ENCODE measurements around the gene DMD. TPM values are rescaled to one million over a fixed set of nuclear protein-coding genes. Genes with fewer than 3 reads are reported as not detected.

DMD gene
- total RNA-seq, 1 donor from 2014 or later, result 22.9 TPM

DNA sequence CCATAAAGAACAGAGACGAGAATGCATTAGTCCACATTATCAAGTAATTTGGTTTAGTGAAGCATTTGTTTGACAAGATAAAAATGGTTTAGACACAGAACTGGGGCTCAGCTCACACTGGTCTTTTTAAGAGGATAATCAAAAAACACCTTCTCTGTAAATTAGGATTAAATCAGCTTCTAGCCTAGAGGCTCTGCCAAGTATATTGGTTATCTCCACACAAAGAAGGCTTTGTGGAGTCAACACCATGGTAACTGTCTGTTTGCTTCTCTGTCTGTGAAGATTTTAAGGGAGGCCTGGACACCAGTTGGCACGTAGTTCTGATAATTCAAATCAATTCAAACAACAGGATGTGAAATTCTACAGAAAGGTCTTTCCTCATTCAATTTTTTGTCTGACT is 687.0 kb downstream of the DMD start:
- Mint-ChIP-seq H3K27me3 (no peaks in the 10 kb centered on the region), H3K36me3 (ENCODE audit: low read depth) (no peaks in the 10 kb centered on the region), H3K9me3 (no peaks in the 10 kb centered on the region), H3K4me1 (peaks cover 10% of the 10 kb centered on the region), H3K27ac (no peak overlapping the region), H3K4me3 (no peak overlapping the region)
- ATAC-seq (ENCODE audit: low read depth), result no peak
- intact Hi-C loops (cut with micrococcal nuclease), result no loop called here
- no peak for DNase-seq
- TF ChIP-seq, protein P1, sequence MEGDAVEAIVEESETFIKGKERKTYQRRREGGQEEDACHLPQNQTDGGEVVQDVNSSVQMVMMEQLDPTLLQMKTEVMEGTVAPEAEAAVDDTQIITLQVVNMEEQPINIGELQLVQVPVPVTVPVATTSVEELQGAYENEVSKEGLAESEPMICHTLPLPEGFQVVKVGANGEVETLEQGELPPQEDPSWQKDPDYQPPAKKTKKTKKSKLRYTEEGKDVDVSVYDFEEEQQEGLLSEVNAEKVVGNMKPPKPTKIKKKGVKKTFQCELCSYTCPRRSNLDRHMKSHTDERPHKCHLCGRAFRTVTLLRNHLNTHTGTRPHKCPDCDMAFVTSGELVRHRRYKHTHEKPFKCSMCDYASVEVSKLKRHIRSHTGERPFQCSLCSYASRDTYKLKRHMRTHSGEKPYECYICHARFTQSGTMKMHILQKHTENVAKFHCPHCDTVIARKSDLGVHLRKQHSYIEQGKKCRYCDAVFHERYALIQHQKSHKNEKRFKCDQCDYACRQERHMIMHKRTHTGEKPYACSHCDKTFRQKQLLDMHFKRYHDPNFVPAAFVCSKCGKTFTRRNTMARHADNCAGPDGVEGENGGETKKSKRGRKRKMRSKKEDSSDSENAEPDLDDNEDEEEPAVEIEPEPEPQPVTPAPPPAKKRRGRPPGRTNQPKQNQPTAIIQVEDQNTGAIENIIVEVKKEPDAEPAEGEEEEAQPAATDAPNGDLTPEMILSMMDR (IDR thresholded peaks at IDR 0.05), result no peak
- CTCF ChIA-PET, result no interaction called here
- POLR2A ChIA-PET, result no interaction called here

DNA sequence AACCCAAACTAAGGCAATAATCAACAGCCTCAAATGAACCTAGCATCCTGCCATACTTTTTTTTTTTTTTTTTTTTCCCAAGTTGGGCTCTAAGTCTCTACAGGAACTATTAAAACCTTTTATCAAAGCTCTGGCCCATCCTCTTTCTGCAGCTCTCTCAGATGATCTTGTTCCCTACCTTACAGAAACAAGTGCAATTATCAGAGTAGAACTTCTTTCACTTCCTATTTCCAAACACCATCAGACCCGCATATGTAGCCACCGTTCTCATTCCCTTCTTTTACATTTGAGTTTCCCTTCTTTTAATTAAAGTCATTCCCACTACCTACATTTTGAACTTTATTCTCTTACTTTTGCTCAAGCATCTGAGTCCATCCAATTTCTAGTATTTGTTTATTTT is 690.6 kb downstream of the DMD start:
- ATAC-seq (ENCODE audit: low read depth), result no peak
- CTCF ChIA-PET, result no interaction called here

DNA sequence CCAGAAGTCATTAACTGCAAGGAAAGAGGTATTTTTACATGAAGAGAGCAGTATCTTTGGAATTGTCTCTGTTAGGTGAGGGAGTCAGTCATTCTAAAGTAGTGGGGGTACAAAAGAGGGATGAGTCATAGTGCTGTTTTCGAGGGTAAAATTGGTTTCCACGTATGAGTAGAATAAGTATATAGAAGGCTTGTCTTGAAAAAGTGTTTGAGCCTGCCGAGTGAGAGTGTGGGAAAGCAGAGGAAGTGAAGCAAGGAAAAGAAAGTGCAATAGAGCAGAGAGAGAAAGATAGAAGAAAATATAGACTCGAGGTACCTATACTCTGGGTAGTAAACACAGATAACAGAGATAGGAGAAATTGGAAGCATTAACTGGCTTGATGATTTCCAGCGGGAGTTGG is 696.4 kb downstream of the DMD start:
- Mint-ChIP-seq H3K36me3 (ENCODE audit: low read depth) (no peaks in the 10 kb centered on the region), H3K9me3 (no peaks in the 10 kb centered on the region)
- POLR2A ChIA-PET, result no interaction called here

More for the DNA sequence above, 690.6 kb downstream of the DMD start:
- Mint-ChIP-seq H3K4me3 (no peak overlapping the region), H3K27ac (no peak overlapping the region), H3K4me1 (peaks cover 10% of the 10 kb centered on the region), H3K9me3 (no peaks in the 10 kb centered on the region), H3K36me3 (ENCODE audit: low read depth) (no peaks in the 10 kb centered on the region), H3K27me3 (no peaks in the 10 kb centered on the region)
- intact Hi-C loops (cut with micrococcal nuclease), result no loop called here
- TF ChIP-seq, protein P1 (IDR thresholded peaks at IDR 0.05), result no peak
- DNase-seq, result no peak
- POLR2A ChIA-PET, result no interaction called here

DNA sequence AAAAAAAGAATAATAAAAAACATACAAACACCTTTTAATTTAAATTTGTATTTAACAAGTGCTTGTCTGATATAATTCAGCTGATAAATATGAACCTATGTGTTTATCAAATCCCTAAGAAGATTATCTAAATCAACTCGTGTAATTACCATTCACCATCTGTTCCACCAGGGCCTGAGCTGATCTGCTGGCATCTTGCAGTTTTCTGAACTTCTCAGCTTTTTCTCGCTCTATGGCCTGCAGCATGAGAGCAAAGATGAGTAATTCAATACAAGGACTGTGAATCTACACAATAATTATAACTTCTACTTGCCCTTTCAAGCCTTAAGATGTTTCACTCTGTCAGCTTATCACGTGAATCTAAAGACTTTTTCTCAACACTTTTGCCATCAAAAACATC is 709.7 kb downstream of the DMD start:
- no peak overlapping the region for H3K27ac Mint-ChIP-seq
- ChIA-PET POLR2A (no interaction called here), CTCF (no interaction called here)
- H3K9me3 Mint-ChIP-seq, result no peaks in the 10 kb centered on the region
- no peak overlapping the region for H3K4me3 Mint-ChIP-seq
- no peaks in the 10 kb centered on the region for H3K4me1 Mint-ChIP-seq
- H3K36me3 Mint-ChIP-seq (ENCODE audit: low read depth), result no peaks in the 10 kb centered on the region
- intact Hi-C loops (cut with micrococcal nuclease), result no loop called here
- DNase-seq (no peak), ATAC-seq (ENCODE audit: low read depth) (no peak)
- TF ChIP-seq, protein P1 (IDR thresholded peaks at IDR 0.05), result no peak
- no peaks in the 10 kb centered on the region for H3K27me3 Mint-ChIP-seq

More for the DNA sequence above, 696.4 kb downstream of the DMD start:
- no peak for ATAC-seq (ENCODE audit: low read depth)
- Mint-ChIP-seq H3K27me3 (no peaks in the 10 kb centered on the region), H3K27ac (no peak overlapping the region), H3K4me3 (no peak overlapping the region), H3K4me1 (peaks cover 6% of the 10 kb centered on the region)
- TF ChIP-seq, protein P1 (IDR thresholded peaks at IDR 0.05), result no peak
- CTCF ChIA-PET, result no interaction called here
- DNase-seq, result no peak
- intact Hi-C loops (cut with micrococcal nuclease), result no loop called here

DNA sequence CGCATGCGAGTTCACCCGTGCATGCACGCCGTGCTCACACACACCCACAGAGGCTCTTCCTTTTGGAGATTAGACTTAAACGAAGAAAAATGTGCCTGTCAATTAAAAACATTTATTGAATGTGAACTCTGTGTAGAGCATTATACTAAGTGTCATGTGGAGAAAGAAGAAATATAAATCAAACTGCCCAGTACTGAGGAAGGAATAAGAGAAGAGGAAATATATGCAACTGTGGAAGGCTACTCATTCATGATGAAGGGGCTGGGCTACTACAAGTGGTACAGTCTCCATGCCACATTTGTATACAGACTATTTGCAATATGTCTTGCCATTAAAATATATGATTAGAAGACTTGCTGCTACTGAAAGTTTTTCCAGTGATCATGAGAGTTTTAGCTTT is 714.7 kb downstream of the DMD start:
- ChIA-PET POLR2A (no interaction called here), CTCF (interaction anchor here (1.8 kb wide), 1 partner anchor 13 kb away, joined by 4 read pairs; no protein-coding TSS in a partner anchor)
- no peaks in the 10 kb centered on the region for H3K4me1 Mint-ChIP-seq
- no peaks in the 10 kb centered on the region for H3K36me3 Mint-ChIP-seq (ENCODE audit: low read depth)
- H3K27ac Mint-ChIP-seq, result no peak overlapping the region
- no peak overlapping the region for H3K4me3 Mint-ChIP-seq
- ATAC-seq (ENCODE audit: low read depth), result no peak
- DNase-seq, result no peak
- intact Hi-C loops (cut with micrococcal nuclease), result no loop called here
- no peaks in the 10 kb centered on the region for H3K27me3 Mint-ChIP-seq
- TF ChIP-seq, protein P1 (IDR thresholded peaks at IDR 0.05), result no peak
- H3K9me3 Mint-ChIP-seq, result no peaks in the 10 kb centered on the region
